Glomerular endothelial cell (primary cell): ENCODE data around the gene PRKCQ. TPM values are rescaled to one million over a fixed set of nuclear protein-coding genes. Genes with fewer than 3 reads are reported as not detected.
"Not testable (repeated sequence)": the region's sequence is repeated elsewhere in the genome, so short reads cannot be mapped to it uniquely, and the experiment has no call there.

ENCODE experiments used
- DNase-seq: peaks from one replicate; pipeline ENCODE4 v3.0.0-alpha.2; 2011; ENCODE audit warnings: low read depth, low spot score; ENCODE audit errors: extremely low read depth
- total RNA-seq: library from RNA; depleted of rRNA; stranded (reverse); fragments of >200 nt; gene quantifications from 2 replicates; pipeline ENCODE4 v1.2.3, GENCODE V29; 2015

PRKCQ gene
- total RNA-seq, 1 donor from 2014 or later, result 1.8 TPM

GRCh38 chr10:6463366-6463765 is 116.7 kb downstream of the PRKCQ start:
- DNase-seq, result no peak

GRCh38 chr10:6461961-6462360 is 118.1 kb downstream of the PRKCQ start:
- no peak for DNase-seq

- no peak for DNase-seq
These were observed 119.1 kb downstream of the PRKCQ start for GRCh38 chr10:6460861-6461409.

- no peak for DNase-seq
These were observed 121.3 kb downstream of the PRKCQ start for GRCh38 chr10:6458814-6459213.

GRCh38 chr10:6457376-6457775 is 122.7 kb downstream of the PRKCQ start:
- DNase-seq, result no peak

- no peak for DNase-seq
These were observed 124.0 kb downstream of the PRKCQ start for GRCh38 chr10:6456067-6456466.

- no peak for DNase-seq
These were observed 124.5 kb downstream of the PRKCQ start for GRCh38 chr10:6455592-6455991.

GRCh38 chr10:6446711-6447110 is 133.4 kb downstream of the PRKCQ start:
- no peak for DNase-seq

- no peak for DNase-seq
These were observed 134.3 kb downstream of the PRKCQ start for GRCh38 chr10:6445671-6446316.

- DNase-seq, result not testable (repeated sequence)
These were observed 140.2 kb downstream of the PRKCQ start for GRCh38 chr10:6439875-6440274.

GRCh38 chr10:6431861-6432260 is 148.2 kb downstream of the PRKCQ start:
- no peak for DNase-seq

- no peak for DNase-seq
These were observed 148.9 kb downstream of the PRKCQ start for GRCh38 chr10:6431186-6431585.

- DNase-seq, result no peak
These were observed 149.6 kb downstream of the PRKCQ start for GRCh38 chr10:6430423-6430980.

- no peak for DNase-seq
These were observed 152.6 kb downstream of the PRKCQ start for GRCh38 chr10:6427357-6427959.

GRCh38 chr10:6426317-6426716 is 153.8 kb downstream of the PRKCQ start:
- DNase-seq, result no peak

- no peak for DNase-seq
These were observed 156.5 kb downstream of the PRKCQ start for GRCh38 chr10:6423413-6424170.

- no peak for DNase-seq
These were observed 157.1 kb downstream of the PRKCQ start for GRCh38 chr10:6423004-6423403.

GRCh38 chr10:6418613-6419216 is 161.4 kb downstream of the PRKCQ start:
- no peak for DNase-seq

- no peak for DNase-seq
These were observed 161.9 kb downstream of the PRKCQ start for GRCh38 chr10:6418167-6418566.

GRCh38 chr10:6416892-6417512 is 163.1 kb downstream of the PRKCQ start:
- DNase-seq, result no peak

GRCh38 chr10:6411436-6411835 is 168.6 kb downstream of the PRKCQ start:
- no peak for DNase-seq
